Measurements from ENCODE around the gene ADCY3. TPM values are rescaled to one million over a fixed set of nuclear protein-coding genes. Genes with fewer than 3 reads are reported as not detected.
"Not testable (repeated sequence)": the region's sequence is repeated elsewhere in the genome, so short reads cannot be mapped to it uniquely, and the experiment has no call there.

Gene ADCY3
- total and polyA plus RNA-seq, 3 donors from 2014 or later, result 22.3 to 41.6 (median 27.9) TPM

DNA sequence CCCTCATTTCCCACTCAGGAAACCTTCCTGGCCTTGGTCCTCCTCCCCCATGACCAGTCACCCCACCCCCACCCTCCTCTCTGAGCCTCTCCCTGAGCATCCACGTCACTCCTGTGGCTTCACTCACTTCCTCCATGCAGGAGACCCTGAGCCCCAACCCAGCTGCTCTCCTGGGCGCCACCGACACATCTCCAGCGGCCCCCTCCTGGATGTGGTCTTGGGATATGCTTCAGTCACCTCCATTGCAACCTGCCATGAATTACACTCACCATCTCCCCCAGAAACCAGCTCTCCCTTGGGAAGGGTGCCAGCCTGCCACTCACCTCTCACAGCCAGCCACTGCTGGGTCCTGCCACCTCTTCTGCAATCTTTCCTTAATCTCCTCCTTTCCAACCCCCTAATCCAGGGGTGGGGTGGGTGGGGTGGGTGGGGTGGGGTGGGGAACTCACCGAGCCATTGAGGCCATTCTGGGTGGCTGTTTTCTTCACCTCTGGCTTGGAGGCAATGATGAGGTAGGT, 82.0 kb downstream of the ADCY3 start:
- no peak overlapping the region for H3K4me3 ChIP-seq
- no peak for TF ChIP-seq POLR2A (IDR thresholded peaks at IDR 0.05)
- TF ChIP-seq, protein P1, sequence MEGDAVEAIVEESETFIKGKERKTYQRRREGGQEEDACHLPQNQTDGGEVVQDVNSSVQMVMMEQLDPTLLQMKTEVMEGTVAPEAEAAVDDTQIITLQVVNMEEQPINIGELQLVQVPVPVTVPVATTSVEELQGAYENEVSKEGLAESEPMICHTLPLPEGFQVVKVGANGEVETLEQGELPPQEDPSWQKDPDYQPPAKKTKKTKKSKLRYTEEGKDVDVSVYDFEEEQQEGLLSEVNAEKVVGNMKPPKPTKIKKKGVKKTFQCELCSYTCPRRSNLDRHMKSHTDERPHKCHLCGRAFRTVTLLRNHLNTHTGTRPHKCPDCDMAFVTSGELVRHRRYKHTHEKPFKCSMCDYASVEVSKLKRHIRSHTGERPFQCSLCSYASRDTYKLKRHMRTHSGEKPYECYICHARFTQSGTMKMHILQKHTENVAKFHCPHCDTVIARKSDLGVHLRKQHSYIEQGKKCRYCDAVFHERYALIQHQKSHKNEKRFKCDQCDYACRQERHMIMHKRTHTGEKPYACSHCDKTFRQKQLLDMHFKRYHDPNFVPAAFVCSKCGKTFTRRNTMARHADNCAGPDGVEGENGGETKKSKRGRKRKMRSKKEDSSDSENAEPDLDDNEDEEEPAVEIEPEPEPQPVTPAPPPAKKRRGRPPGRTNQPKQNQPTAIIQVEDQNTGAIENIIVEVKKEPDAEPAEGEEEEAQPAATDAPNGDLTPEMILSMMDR (IDR thresholded peaks at IDR 0.05), result no peak
- no peak overlapping the region for H3K27ac ChIP-seq
- intact Hi-C loops (cut with DNase I; ENCODE audit: low total_unique reads), result no loop called here
- H3K36me3 ChIP-seq (ENCODE audit: low read depth, missing control alignments), result no peaks in the 10 kb centered on the region
- no peak for DNase-seq
- 89 to 93% methylated on average over 5 of the region's 5 CpGs for WGBS, 2 donors
- no peaks in the 10 kb centered on the region for H3K4me1 ChIP-seq
- H3K9me3 ChIP-seq, result no peaks in the 10 kb centered on the region
- H3K27me3 ChIP-seq, result no peaks in the 10 kb centered on the region

DNA sequence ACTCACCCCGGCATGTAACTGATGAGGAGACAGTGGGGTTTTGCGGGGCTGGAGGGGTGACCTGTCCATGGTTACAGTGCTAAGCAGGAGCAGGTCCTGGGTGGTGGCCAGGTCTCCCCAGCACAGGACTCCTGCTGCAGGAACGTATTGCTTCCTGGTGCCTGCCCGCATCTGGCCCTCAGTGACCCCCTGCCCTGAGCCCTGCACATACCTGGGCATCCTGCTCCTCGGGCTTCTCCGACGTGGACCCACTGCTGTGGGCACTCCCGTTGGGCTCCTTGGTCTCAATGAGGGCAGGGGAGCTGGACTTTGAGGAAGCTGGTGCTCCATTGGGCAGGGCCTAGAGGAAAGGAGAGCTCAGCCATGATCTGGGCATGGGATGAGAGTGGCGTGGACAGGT, 83.3 kb downstream of the ADCY3 start:
- Histone ChIP-seq H3K27me3 (no peaks in the 10 kb centered on the region), H3K27ac (no peak overlapping the region), H3K4me3 (no peak overlapping the region), H3K36me3 (ENCODE audit: low read depth, missing control alignments) (no peaks in the 10 kb centered on the region), H3K9me3 (no peaks in the 10 kb centered on the region), H3K4me1 (no peaks in the 10 kb centered on the region)
- no peak for TF ChIP-seq POLR2A (IDR thresholded peaks at IDR 0.05)
- TF ChIP-seq, protein P1 (IDR thresholded peaks at IDR 0.05), result no peak
- DNase-seq, result no peak
- WGBS, 2 donors, result 95 to 100% methylated on average over 3 to 9 of the region's 9 CpGs
- intact Hi-C loops (cut with DNase I; ENCODE audit: low total_unique reads), result no loop called here

DNA sequence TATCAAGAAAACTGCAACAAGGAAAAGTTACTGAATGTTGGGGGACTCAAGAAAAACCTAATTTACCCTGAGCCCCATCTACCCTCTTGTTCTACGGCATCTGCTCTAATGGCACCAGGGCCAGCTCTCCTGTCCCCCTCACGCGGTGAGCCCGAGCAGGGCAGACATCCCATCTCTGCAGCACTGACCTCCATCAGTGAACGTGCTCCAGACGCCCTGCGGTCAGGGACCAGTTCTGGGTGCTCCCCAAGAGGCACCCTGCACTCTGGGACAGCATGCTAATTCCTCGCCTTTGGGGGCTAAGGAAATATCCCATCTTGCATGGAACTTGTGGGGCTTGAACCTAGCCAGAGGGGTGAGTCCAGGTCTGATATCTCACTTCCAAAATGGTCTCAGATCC, 83.8 kb downstream of the ADCY3 start:
- WGBS, 2 donors, result 97 to 98% methylated on average over 8 of the region's 8 CpGs
- no peak for DNase-seq
- no peaks in the 10 kb centered on the region for H3K36me3 ChIP-seq (ENCODE audit: low read depth, missing control alignments)
- H3K27ac ChIP-seq, result no peak overlapping the region
- no peaks in the 10 kb centered on the region for H3K4me1 ChIP-seq
- no peak overlapping the region for H3K4me3 ChIP-seq
- H3K27me3 ChIP-seq, result no peaks in the 10 kb centered on the region
- H3K9me3 ChIP-seq, result no peaks in the 10 kb centered on the region
- no peak for TF ChIP-seq POLR2A (IDR thresholded peaks at IDR 0.05)
- TF ChIP-seq, protein P1 (IDR thresholded peaks at IDR 0.05), result no peak
- intact Hi-C loops (cut with DNase I; ENCODE audit: low total_unique reads), result no loop called here

DNA sequence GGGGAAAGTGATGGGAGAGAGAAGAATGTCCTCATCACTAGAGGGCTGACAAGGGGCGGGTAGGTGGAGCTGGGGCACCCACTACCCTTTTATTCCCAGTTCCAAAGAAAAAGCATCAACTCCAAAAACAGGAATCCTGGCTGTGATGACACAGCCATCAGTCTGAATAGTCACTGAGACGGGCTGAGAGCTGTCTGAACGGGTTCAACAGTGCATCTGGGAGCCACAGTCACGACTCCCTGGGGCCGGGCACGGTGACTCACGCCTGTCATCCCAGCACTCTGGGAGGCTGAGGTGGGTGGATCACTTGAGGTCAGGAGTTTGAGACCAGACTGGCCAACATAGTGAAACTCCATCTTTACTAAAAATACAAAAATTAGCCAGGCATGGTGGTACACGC, 84.6 kb downstream of the ADCY3 start:
- H3K36me3 ChIP-seq (ENCODE audit: low read depth, missing control alignments); intact Hi-C loops (cut with DNase I; ENCODE audit: low total_unique reads); H3K4me1 ChIP-seq; DNase-seq; H3K27ac ChIP-seq; H3K27me3 ChIP-seq; H3K9me3 ChIP-seq; H3K4me3 ChIP-seq: not testable (repeated sequence)
- 92% methylated on average over 8 of the region's 8 CpGs for WGBS, 2 donors

DNA sequence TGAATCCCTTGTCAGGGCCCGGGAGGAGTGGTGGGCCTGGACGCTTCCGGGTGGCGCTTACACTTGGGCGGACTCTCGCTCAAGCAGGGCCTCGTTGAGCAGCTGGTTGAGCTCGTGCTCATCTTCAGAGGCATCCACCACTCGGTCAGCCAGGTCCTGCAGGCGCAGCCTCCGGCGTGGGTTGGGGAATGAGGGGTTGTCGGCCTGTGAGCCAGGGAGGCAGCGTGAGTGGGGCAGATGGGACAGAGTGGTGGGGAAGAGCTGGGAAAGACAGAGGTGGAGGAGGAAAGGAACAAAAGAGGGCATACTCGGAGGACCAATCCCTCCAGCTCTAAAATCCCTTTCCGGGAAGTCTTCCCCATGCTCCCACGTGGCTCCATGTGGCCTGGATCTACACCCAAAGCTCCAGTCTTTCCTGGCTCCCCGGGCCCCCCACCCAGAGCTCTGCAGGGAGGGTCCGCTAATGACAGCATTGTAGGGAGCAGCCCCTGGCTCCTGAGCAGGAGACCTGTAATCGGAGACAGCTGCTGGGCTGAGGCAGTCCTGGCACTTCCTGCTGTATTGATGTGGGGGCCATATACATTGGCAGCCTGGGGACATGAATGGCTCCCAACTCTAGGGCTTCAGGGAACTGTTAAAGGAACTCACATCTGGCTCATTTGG, 85.2 kb downstream of the ADCY3 start:
- DNase-seq, result no peak
- intact Hi-C loops (cut with DNase I; ENCODE audit: low total_unique reads), result no loop called here
- Histone ChIP-seq H3K4me1 (no peaks in the 10 kb centered on the region), H3K4me3 (no peak overlapping the region), H3K27ac (no peak overlapping the region), H3K36me3 (ENCODE audit: low read depth, missing control alignments) (no peaks in the 10 kb centered on the region), H3K9me3 (no peaks in the 10 kb centered on the region), H3K27me3 (no peaks in the 10 kb centered on the region)
- 94 to 95% methylated on average over 16 to 20 of the region's 20 CpGs for WGBS, 2 donors
- TF ChIP-seq, protein P1 (IDR thresholded peaks at IDR 0.05), result no peak
- TF ChIP-seq POLR2A (IDR thresholded peaks at IDR 0.05), result no peak
